SU-DHL-6 (cell line): ENCODE results near the gene SELENON.
A peak's percentile ranks its signal among the peaks of the same experiment; 100 is the strongest.

Experiments used
- H2AFZ ChIP-seq: fragments of 200-600 bp; sonication (generic); 2 replicates; pipeline ENCODE4 v1.6.1; 2014; ENCODE audit warnings: low read depth, mild to moderate bottlenecking, moderate library complexity, mixed read lengths, antibody characterized with exemption, low read length; ENCODE audit not compliant: severe bottlenecking
- H3F3A ChIP-seq: fragments of 200-600 bp; shearing (Covaris generic); 2 replicates; pipeline ENCODE4 v1.6.0; 2016; ENCODE audit warnings: antibody characterized with exemption, mild to moderate bottlenecking; ENCODE audit not compliant: insufficient read depth
- H3K27ac ChIP-seq: fragments of 200-600 bp; sonication (generic); 2 replicates; pipeline ENCODE4 v1.5.1; 2016; ENCODE audit warnings: low read depth, mild to moderate bottlenecking, low read length, moderate library complexity, mixed read lengths
- H3K27me3 ChIP-seq: fragments of 200-600 bp; sonication (generic), shearing (Covaris generic); 2 replicates; pipeline ENCODE4 v1.6.0; 2014; ENCODE audit warnings: mild to moderate bottlenecking, low read length
- H3K36me3 ChIP-seq: fragments of 200-600 bp; sonication (generic); 2 replicates; pipeline ENCODE4 v1.6.1; 2014; ENCODE audit warnings: mild to moderate bottlenecking, low read length, mixed read lengths
- H3K4me2 ChIP-seq: fragments of 300-600, 200-600 bp; shearing (Covaris generic), sonication (generic); 2 replicates; pipeline ENCODE4 v1.6.0; 2014; ENCODE audit warnings: low read length, low read depth, mild to moderate bottlenecking; ENCODE audit not compliant: poor library complexity, severe bottlenecking
- H3K4me3 ChIP-seq: fragments of 200-600 bp; sonication (generic); 2 replicates; pipeline ENCODE4 v1.5.1; 2014; ENCODE audit warnings: antibody characterized with exemption, low read length, mild to moderate bottlenecking, mixed read lengths; ENCODE audit not compliant: insufficient read depth, poor library complexity, severe bottlenecking
- H3K79me2 ChIP-seq: fragments of 200-600 bp; sonication (generic); 2 replicates; pipeline ENCODE4 v1.6.1; 2014; ENCODE audit warnings: mild to moderate bottlenecking, low read length, moderate library complexity; ENCODE audit not compliant: insufficient read depth
- H3K9ac ChIP-seq: fragments of 200-600 bp; sonication (generic); 2 replicates; pipeline ENCODE4 v1.7.0; 2014; ENCODE audit warnings: mild to moderate bottlenecking, low read length
- H3K9me2 ChIP-seq: fragments of 200-600 bp; sonication (generic); replicated peaks from 2 replicates; pipeline ENCODE4 v1.6.1; 2014; ENCODE audit warnings: low read length; ENCODE audit not compliant: insufficient read depth
- H3K9me3 ChIP-seq: fragments of 200-600 bp; sonication (generic); 2 replicates; pipeline ENCODE4 v1.6.1; 2014; ENCODE audit warnings: low read length, mixed read lengths; ENCODE audit not compliant: insufficient read depth
- H4K20me1 ChIP-seq: fragments of 200-600 bp; sonication (generic); 2 replicates; pipeline ENCODE4 v1.6.1; 2014; ENCODE audit warnings: low read depth, mild to moderate bottlenecking, antibody characterized with exemption, low read length, moderate library complexity, mixed read lengths
- CTCF ChIP-seq: fragments of 200-600 bp; sonication (generic); IDR thresholded peaks from one replicate; pipeline ENCODE4 v1.5.1; 2017; ENCODE audit warnings: antibody characterized with exemption, mild to moderate bottlenecking, low read length, moderate library complexity; ENCODE audit not compliant: insufficient read depth, poor library complexity, severe bottlenecking
- EZH2phosphoT487 ChIP-seq: fragments of 200-600 bp; sonication (generic), shearing (Covaris generic); conservative IDR thresholded peaks from 2 replicates; pipeline ENCODE4 v1.6.1; 2018; ENCODE audit warnings: mild to moderate bottlenecking, antibody characterized with exemption, low read length, moderate library complexity, mixed read lengths

SELENON gene

GRCh38 chr1:25818569-25818968, 18.6 kb downstream of the SELENON start:
- no peak overlapping the region for H3K4me3 ChIP-seq
- H3K36me3 ChIP-seq: no peaks in the 10 kb centered on the region
- H3K27me3 ChIP-seq: no peaks in the 10 kb centered on the region
- no peak overlapping the region for H3K27ac ChIP-seq
- no peaks in the 10 kb centered on the region for H3K9me2 ChIP-seq
- no peak overlapping the region for H2AFZ ChIP-seq
- peaks cover 8% of the 10 kb centered on the region; the same call in 1 of the 2 replicates for H3F3A ChIP-seq
- TF ChIP-seq CTCF (no peak), EZH2phosphoT487 (no peak)
- no peaks in the 10 kb centered on the region for H4K20me1 ChIP-seq
- 0 out of 2 replicates have a peak, but pooled peaks cover 6% of the 10 kb centered on the region for H3K79me2 ChIP-seq
- H3K4me2 ChIP-seq: peak overlapping the region; percentile 62
- H3K9ac ChIP-seq: no peak overlapping the region
- H3K9me3 ChIP-seq: no peaks in the 10 kb centered on the region

- no peaks in the 10 kb centered on the region for H3K9me2 ChIP-seq
- H3K9me3 ChIP-seq: no peaks in the 10 kb centered on the region
- no peak for TF ChIP-seq CTCF
- no peak for TF ChIP-seq EZH2phosphoT487
- H3K9ac ChIP-seq: peak within 1 kb of the TSS; percentile 89
- H3K27ac ChIP-seq: peak within 1 kb of the TSS; percentile 78
- H3K79me2 ChIP-seq: 0 out of 2 replicates have a peak, but pooled peaks cover 6% of the 10 kb centered on the region
- H2AFZ ChIP-seq: peak within 1 kb of the TSS; percentile 81
- H3K27me3 ChIP-seq: no peaks in the 10 kb centered on the region
- H3K4me3 ChIP-seq: peak within 1 kb of the TSS; percentile 80
- H3F3A ChIP-seq: peaks cover 8% of the 10 kb centered on the region; the same call in 1 of the 2 replicates
- no peaks in the 10 kb centered on the region for H4K20me1 ChIP-seq
- no peaks in the 10 kb centered on the region for H3K36me3 ChIP-seq
- peak within 1 kb of the TSS; percentile 62 for H3K4me2 ChIP-seq
These were observed 19.7 kb downstream of the SELENON start, which contains the start of gene MTFR1L for GRCh38 chr1:25819491-25820246. MTFR1L (plus strand) TSS chr1:25819954; CDS start chr1:25823105, 3,151 bp downstream.

GRCh38 chr1:25820247-25821111, 20.5 kb downstream of the SELENON start:
- H4K20me1 ChIP-seq: no peaks in the 10 kb centered on the region
- peak overlapping the region; percentile 80 for H3K4me3 ChIP-seq
- H3K4me2 ChIP-seq: peak overlapping the region; percentile 62
- peak overlapping the region; percentile 78 for H3K27ac ChIP-seq
- no peak for TF ChIP-seq EZH2phosphoT487
- no peak for TF ChIP-seq CTCF
- H3K9me3 ChIP-seq: no peaks in the 10 kb centered on the region
- no peaks in the 10 kb centered on the region for H3K36me3 ChIP-seq
- H3F3A ChIP-seq: peaks cover 8% of the 10 kb centered on the region; the same call in 1 of the 2 replicates
- no peaks in the 10 kb centered on the region for H3K9me2 ChIP-seq
- H3K79me2 ChIP-seq: 0 out of 2 replicates have a peak, but pooled peaks cover 6% of the 10 kb centered on the region
- H3K27me3 ChIP-seq: no peaks in the 10 kb centered on the region
- H3K9ac ChIP-seq: peak overlapping the region; percentile 89
- H2AFZ ChIP-seq: peak overlapping the region; percentile 81
